Measurements from ENCODE around the gene TMEM204.

The TMEM204 gene

GRCh38 chr16:1499756-1500464 lies 33.6 kb upstream of the TMEM204 start:
- DNase-seq: no peak

- DNase-seq: no peak
These were observed 32.9 kb upstream of the TMEM204 start for GRCh38 chr16:1500465-1501150.

GRCh38 chr16:1501630-1502029 lies 31.8 kb upstream of the TMEM204 start:
- DNase-seq: no peak

GRCh38 chr16:1502092-1503004 lies 31.1 kb upstream of the TMEM204 start:
- DNase-seq: no peak

GRCh38 chr16:1503110-1503955 lies 30.1 kb upstream of the TMEM204 start:
- DNase-seq: no peak

- DNase-seq: no peak
These were observed 28.2 kb upstream of the TMEM204 start for GRCh38 chr16:1505073-1505844.

- DNase-seq: no peak
These were observed 27.6 kb upstream of the TMEM204 start for GRCh38 chr16:1505912-1506311.

- no peak for DNase-seq
These were observed 26.8 kb upstream of the TMEM204 start for GRCh38 chr16:1506494-1507213.

- DNase-seq: no peak
These were observed 24.8 kb upstream of the TMEM204 start for GRCh38 chr16:1508494-1509187.

GRCh38 chr16:1509307-1510221 lies 23.9 kb upstream of the TMEM204 start:
- no peak for DNase-seq

- DNase-seq: no peak
These were observed 23.2 kb upstream of the TMEM204 start for GRCh38 chr16:1510272-1510671.

GRCh38 chr16:1510941-1511351 lies 22.5 kb upstream of the TMEM204 start:
- DNase-seq: no peak

- DNase-seq: no peak
These were observed 21.6 kb upstream of the TMEM204 start for GRCh38 chr16:1511662-1512569.

- no peak for DNase-seq
These were observed 20.7 kb upstream of the TMEM204 start for GRCh38 chr16:1512774-1513173.

- no peak for DNase-seq
These were observed 19.0 kb upstream of the TMEM204 start for GRCh38 chr16:1514507-1514906.

GRCh38 chr16:1518626-1519135 lies 14.8 kb upstream of the TMEM204 start:
- DNase-seq: no peak

GRCh38 chr16:1519831-1520230 lies 13.6 kb upstream of the TMEM204 start:
- DNase-seq: no peak

GRCh38 chr16:1520461-1520860 lies 13.0 kb upstream of the TMEM204 start:
- no peak for DNase-seq

All from stimulated activated CD4-positive, alpha-beta T cell treated with anti-CD3 and anti-CD28 coated beads, Interleukin-1b, Interleukin-23, amount 100 ng/mL, for 48 hours (primary cell).